Measurements from ENCODE around the gene IDI1. TPM values are rescaled to one million over a fixed set of nuclear protein-coding genes. Genes with fewer than 3 reads are reported as not detected.

Gene IDI1
- total RNA-seq (100 to 1,000 TPM in 2 of 5 experiments, 10 to 100 TPM in 3; 23.4 to 159 (median 44.9) TPM), polyA plus RNA-seq (10 to 100 TPM; 26.8 to 34.6 TPM), total RNA-seq (173 reads per million, percentile 92 among the genes with 10 or more reads in this experiment)

- H3K36me3 ChIP-seq (ENCODE audit: control insufficient read depth in 2 of 3, insufficient read depth in 3 of 3, low read length in 3 of 3): peaks cover 0 to 6% (median 0%) of the 10 kb centered on the region in 3 experiments
- DNase-seq: peak; percentile 96 to 98 (median 97)
- peak within 1 kb of the TSS; percentile 92 to 98 (median 94) for H3K4me3 Mint-ChIP-seq
- H3K9me3 ChIP-seq (ENCODE audit: control insufficient read depth in 2 of 3, low read length in 3 of 3): no peaks in the 10 kb centered on the region
- peak within 1 kb of the TSS; percentile 99 for H3K27ac ChIP-seq (ENCODE audit: low read depth, low read length)
- peaks cover 0 to 20% (median 6%) of the 10 kb centered on the region in 5 donors for H3K36me3 Mint-ChIP-seq
- ATAC-seq: peak; percentile 89
- peaks cover 38 to 50% of the 10 kb centered on the region in 2 donors for H3K4me1 ChIP-seq (ENCODE audit: control insufficient read depth in 2 of 2, insufficient read depth in 2 of 2, low read length in 2 of 2)
- H3K27ac Mint-ChIP-seq: peak within 1 kb of the TSS; percentile 95 to 99 (median 98)
- no peaks in the 10 kb centered on the region for H3K27me3 Mint-ChIP-seq
- peaks cover 39 to 75% (median 70%) of the 10 kb centered on the region in 7 donors for H3K4me1 Mint-ChIP-seq
- ChIA-PET POLR2A (interaction anchor here (0.6 to 3.0 kb wide), 14 partner anchors 8 to 259 kb away, joined by 3 to 27 read pairs (median 5); partner anchors contain the start of genes GTPBP4 and LARP4B), CTCF (interaction anchor here (0.5 kb wide), 1 partner anchor 62 kb away, joined by 5 read pairs; no protein-coding TSS in a partner anchor)
- H3K9me3 Mint-ChIP-seq: peaks cover 0 to 2% (median 0%) of the 10 kb centered on the region in 11 donors
- peak within 1 kb of the TSS; percentile 89 for H3K4me3 ChIP-seq (ENCODE audit: low read length)
- intact Hi-C loops (cut with micrococcal nuclease): loop anchor here (1.0 to 10.0 kb wide), 7 partner anchors 7 to 912 kb away; partner anchors contain the start of genes GTPBP4 (in 2 of the 2), LARP4B (in 2 of the 2) and WDR37 (in 2 of the 2)
- H3K27me3 ChIP-seq (ENCODE audit: control insufficient read depth in 2 of 2, insufficient read depth in 2 of 2, low read length in 2 of 2): no peaks in the 10 kb centered on the region
Observed at GRCh38 chr10:1048732-1049424, at the start of gene IDI1. TSS of gene IDI1 (minus strand) at chr10:1049119. CDS start at chr10:1049003, 116 bp downstream.

GRCh38 chr10:1097436-1097835 lies 48.5 kb upstream of the IDI1 start:
- ChIA-PET POLR2A (no interaction called here), CTCF (interaction anchor here (0.7 kb wide), 1 partner anchor 272 kb away, joined by 4 read pairs; no protein-coding TSS in a partner anchor)
- ATAC-seq (no peak), DNase-seq (no peak)
- no peak overlapping the region for H3K27ac ChIP-seq (ENCODE audit: low read depth, low read length)
- no peaks in the 10 kb centered on the region for H3K9me3 ChIP-seq (ENCODE audit: control insufficient read depth in 2 of 3, low read length in 3 of 3)
- H3K4me1 ChIP-seq (ENCODE audit: control insufficient read depth in 2 of 2, insufficient read depth in 2 of 2, low read length in 2 of 2): no peaks in the 10 kb centered on the region
- no peaks in the 10 kb centered on the region for H3K9me3 Mint-ChIP-seq
- H3K4me3 ChIP-seq (ENCODE audit: low read length): no peak overlapping the region
- H3K4me3 Mint-ChIP-seq: no peak overlapping the region
- intact Hi-C loops (cut with micrococcal nuclease): no loop called here
- H3K27ac Mint-ChIP-seq: peak overlapping the region in 2 of 9 donors; percentile 28 to 83
- peaks cover 9 to 33% (median 23%) of the 10 kb centered on the region in 5 donors for H3K36me3 Mint-ChIP-seq
- H3K27me3 Mint-ChIP-seq: no peaks in the 10 kb centered on the region
- peaks cover 7 to 98% (median 20%) of the 10 kb centered on the region in 3 experiments for H3K36me3 ChIP-seq (ENCODE audit: control insufficient read depth in 2 of 3, insufficient read depth in 3 of 3, low read length in 3 of 3)
- H3K27me3 ChIP-seq (ENCODE audit: control insufficient read depth in 2 of 2, insufficient read depth in 2 of 2, low read length in 2 of 2): no peaks in the 10 kb centered on the region
- H3K4me1 Mint-ChIP-seq: peaks cover 7 to 27% (median 19%) of the 10 kb centered on the region in 7 donors

GRCh38 chr10:1096287-1096889 lies 47.5 kb upstream of the IDI1 start:
- H3K4me1 Mint-ChIP-seq: peaks cover 7 to 21% (median 10%) of the 10 kb centered on the region in 7 donors
- Histone ChIP-seq H3K27ac (ENCODE audit: low read depth, low read length) (no peak overlapping the region), H3K27me3 (ENCODE audit: control insufficient read depth in 2 of 2, insufficient read depth in 2 of 2, low read length in 2 of 2) (no peaks in the 10 kb centered on the region), H3K4me3 (ENCODE audit: low read length) (no peak overlapping the region), H3K36me3 (ENCODE audit: control insufficient read depth in 2 of 3, insufficient read depth in 3 of 3, low read length in 3 of 3) (peaks cover 7 to 92% (median 20%) of the 10 kb centered on the region in 3 experiments), H3K9me3 (ENCODE audit: control insufficient read depth in 2 of 3, low read length in 3 of 3) (no peaks in the 10 kb centered on the region), H3K4me1 (ENCODE audit: control insufficient read depth in 2 of 2, insufficient read depth in 2 of 2, low read length in 2 of 2) (no peaks in the 10 kb centered on the region)
- DNase-seq (no peak), ATAC-seq (no peak)
- POLR2A ChIA-PET: no interaction called here
- H3K27me3 Mint-ChIP-seq: no peaks in the 10 kb centered on the region
- H3K36me3 Mint-ChIP-seq: peaks cover 3 to 28% (median 15%) of the 10 kb centered on the region in 5 donors
- intact Hi-C loops (cut with micrococcal nuclease): no loop called here
- no peak overlapping the region for H3K27ac Mint-ChIP-seq
- no peaks in the 10 kb centered on the region for H3K9me3 Mint-ChIP-seq
- CTCF ChIA-PET: no interaction called here
- H3K4me3 Mint-ChIP-seq: no peak overlapping the region

GRCh38 chr10:1095498-1095897 lies 46.6 kb upstream of the IDI1 start:
- peaks cover 3 to 29% (median 18%) of the 10 kb centered on the region in 5 donors for H3K36me3 Mint-ChIP-seq
- H3K36me3 ChIP-seq (ENCODE audit: control insufficient read depth in 2 of 3, insufficient read depth in 3 of 3, low read length in 3 of 3): peaks cover 9 to 92% (median 17%) of the 10 kb centered on the region in 3 experiments
- DNase-seq: no peak
- no peak overlapping the region for H3K4me3 Mint-ChIP-seq
- H3K4me1 ChIP-seq (ENCODE audit: control insufficient read depth in 2 of 2, insufficient read depth in 2 of 2, low read length in 2 of 2): no peaks in the 10 kb centered on the region
- no peak overlapping the region for H3K27ac Mint-ChIP-seq
- peaks cover 5 to 21% (median 10%) of the 10 kb centered on the region in 7 donors for H3K4me1 Mint-ChIP-seq
- no peak for ATAC-seq
- no peaks in the 10 kb centered on the region for H3K9me3 ChIP-seq (ENCODE audit: control insufficient read depth in 2 of 3, low read length in 3 of 3)
- CTCF ChIA-PET: no interaction called here
- POLR2A ChIA-PET: no interaction called here
- intact Hi-C loops (cut with micrococcal nuclease): no loop called here
- no peaks in the 10 kb centered on the region for H3K27me3 ChIP-seq (ENCODE audit: control insufficient read depth in 2 of 2, insufficient read depth in 2 of 2, low read length in 2 of 2)
- H3K9me3 Mint-ChIP-seq: no peaks in the 10 kb centered on the region
- H3K27me3 Mint-ChIP-seq: no peaks in the 10 kb centered on the region
- no peak overlapping the region for H3K4me3 ChIP-seq (ENCODE audit: low read length)
- no peak overlapping the region for H3K27ac ChIP-seq (ENCODE audit: low read depth, low read length)

GRCh38 chr10:1094112-1095057 lies 45.5 kb upstream of the IDI1 start:
- Mint-ChIP-seq H3K27me3 (no peaks in the 10 kb centered on the region), H3K4me1 (peaks cover 1 to 15% (median 5%) of the 10 kb centered on the region in 7 donors), H3K27ac (peak overlapping the region in 1 of 9 donors; percentile 45), H3K36me3 (peaks cover 5 to 30% (median 17%) of the 10 kb centered on the region in 5 donors), H3K9me3 (no peaks in the 10 kb centered on the region), H3K4me3 (no peak overlapping the region)
- no peaks in the 10 kb centered on the region for H3K9me3 ChIP-seq (ENCODE audit: control insufficient read depth in 2 of 3, low read length in 3 of 3)
- no peaks in the 10 kb centered on the region for H3K27me3 ChIP-seq (ENCODE audit: control insufficient read depth in 2 of 2, insufficient read depth in 2 of 2, low read length in 2 of 2)
- peaks cover 14 to 92% (median 17%) of the 10 kb centered on the region in 3 experiments for H3K36me3 ChIP-seq (ENCODE audit: control insufficient read depth in 2 of 3, insufficient read depth in 3 of 3, low read length in 3 of 3)
- H3K27ac ChIP-seq (ENCODE audit: low read depth, low read length): no peak overlapping the region
- POLR2A ChIA-PET: no interaction called here
- DNase-seq (peak in 1 of 9 donors; percentile 72), ATAC-seq (no peak)
- CTCF ChIA-PET: no interaction called here
- no peaks in the 10 kb centered on the region for H3K4me1 ChIP-seq (ENCODE audit: control insufficient read depth in 2 of 2, insufficient read depth in 2 of 2, low read length in 2 of 2)
- H3K4me3 ChIP-seq (ENCODE audit: low read length): no peak overlapping the region
- intact Hi-C loops (cut with micrococcal nuclease): no loop called here

- H3K9me3 Mint-ChIP-seq: no peaks in the 10 kb centered on the region
- no peaks in the 10 kb centered on the region for H3K27me3 ChIP-seq (ENCODE audit: control insufficient read depth in 2 of 2, insufficient read depth in 2 of 2, low read length in 2 of 2)
- peaks cover 5 to 32% (median 16%) of the 10 kb centered on the region in 5 donors for H3K36me3 Mint-ChIP-seq
- ATAC-seq: no peak
- intact Hi-C loops (cut with micrococcal nuclease): no loop called here
- peaks cover 14 to 92% (median 14%) of the 10 kb centered on the region in 3 experiments for H3K36me3 ChIP-seq (ENCODE audit: control insufficient read depth in 2 of 3, insufficient read depth in 3 of 3, low read length in 3 of 3)
- CTCF ChIA-PET: no interaction called here
- H3K9me3 ChIP-seq (ENCODE audit: control insufficient read depth in 2 of 3, low read length in 3 of 3): no peaks in the 10 kb centered on the region
- peaks cover 0 to 8% (median 2%) of the 10 kb centered on the region in 7 donors for H3K4me1 Mint-ChIP-seq
- DNase-seq: no peak
- no peak overlapping the region for H3K27ac ChIP-seq (ENCODE audit: low read depth, low read length)
- POLR2A ChIA-PET: no interaction called here
- H3K4me3 ChIP-seq (ENCODE audit: low read length): no peak overlapping the region
- H3K27ac Mint-ChIP-seq: peak overlapping the region in 2 of 9 donors; percentile 45 to 56
- H3K27me3 Mint-ChIP-seq: no peaks in the 10 kb centered on the region
- no peaks in the 10 kb centered on the region for H3K4me1 ChIP-seq (ENCODE audit: control insufficient read depth in 2 of 2, insufficient read depth in 2 of 2, low read length in 2 of 2)
- H3K4me3 Mint-ChIP-seq: no peak overlapping the region
Observed at GRCh38 chr10:1093696-1094095, 44.8 kb upstream of the IDI1 start.

All from naive thymus-derived CD4-positive, alpha-beta T cell (primary cell).